CD4-positive, alpha-beta T cell treated with Interleukin-17A for 4 hours (primary cell): Measurements from ENCODE around the gene KCTD14.
"Not testable (repeated sequence)": the region's sequence is repeated elsewhere in the genome, so short reads cannot be mapped to it uniquely, and the experiment has no call there.

Experiments
- DNase-seq: peaks from one replicate; pipeline ENCODE4 v3.0.0-alpha.2; 2020; ENCODE audit warnings: mixed read lengths

Gene KCTD14

DNA sequence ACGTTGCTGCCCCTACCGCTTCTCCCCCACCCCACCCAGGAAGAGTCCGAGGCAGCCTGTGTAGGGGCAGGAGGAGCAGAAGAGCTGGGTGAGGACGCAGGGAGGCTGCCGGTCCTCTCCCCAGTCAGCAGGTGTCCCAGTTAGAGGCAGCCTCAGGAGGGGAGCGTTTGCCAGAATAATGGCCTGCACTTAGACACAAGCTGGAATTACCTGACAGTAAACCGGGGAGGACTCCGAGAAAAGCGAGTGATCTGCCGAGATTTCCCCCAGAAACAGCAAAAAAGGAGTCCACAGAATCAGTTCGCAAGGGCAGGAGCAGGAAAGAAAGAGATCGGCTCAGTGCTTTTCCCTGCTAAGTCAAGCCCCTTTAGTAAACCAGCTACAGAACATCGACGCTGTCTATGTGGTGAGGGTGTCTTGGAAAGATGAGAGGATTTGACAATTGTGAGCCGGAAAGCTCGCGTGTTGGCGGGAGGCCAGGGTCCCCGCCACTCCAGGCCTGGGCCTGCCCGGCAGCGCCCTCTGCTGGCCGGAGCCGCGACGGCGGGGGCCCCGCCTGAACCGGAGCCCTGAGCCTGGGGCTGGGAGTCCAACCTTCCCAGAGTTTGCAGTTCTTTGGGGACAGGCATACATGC lies 22.9 kb upstream of the KCTD14 start:
- DNase-seq: peak; percentile 88

DNA sequence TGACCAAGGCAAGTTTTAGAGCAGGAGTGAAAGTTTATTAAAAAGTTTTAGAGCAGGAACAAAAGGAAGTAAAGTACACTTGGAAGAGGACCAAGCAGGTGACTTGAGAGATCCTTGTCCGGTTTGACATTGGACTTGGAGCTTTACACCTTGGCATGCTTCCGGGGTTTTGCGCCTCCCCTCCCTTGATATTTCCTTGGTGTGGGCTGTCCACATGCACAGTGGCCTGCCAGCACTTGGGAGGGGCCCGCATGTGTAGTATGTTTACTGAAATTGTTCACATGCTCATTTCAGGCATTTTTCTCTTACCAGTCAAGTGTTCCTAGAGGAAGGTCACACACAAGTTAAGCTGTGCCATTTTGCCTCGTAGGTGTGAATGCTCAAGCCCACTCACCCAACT lies 21.6 kb upstream of the KCTD14 start:
- DNase-seq: no peak

DNA sequence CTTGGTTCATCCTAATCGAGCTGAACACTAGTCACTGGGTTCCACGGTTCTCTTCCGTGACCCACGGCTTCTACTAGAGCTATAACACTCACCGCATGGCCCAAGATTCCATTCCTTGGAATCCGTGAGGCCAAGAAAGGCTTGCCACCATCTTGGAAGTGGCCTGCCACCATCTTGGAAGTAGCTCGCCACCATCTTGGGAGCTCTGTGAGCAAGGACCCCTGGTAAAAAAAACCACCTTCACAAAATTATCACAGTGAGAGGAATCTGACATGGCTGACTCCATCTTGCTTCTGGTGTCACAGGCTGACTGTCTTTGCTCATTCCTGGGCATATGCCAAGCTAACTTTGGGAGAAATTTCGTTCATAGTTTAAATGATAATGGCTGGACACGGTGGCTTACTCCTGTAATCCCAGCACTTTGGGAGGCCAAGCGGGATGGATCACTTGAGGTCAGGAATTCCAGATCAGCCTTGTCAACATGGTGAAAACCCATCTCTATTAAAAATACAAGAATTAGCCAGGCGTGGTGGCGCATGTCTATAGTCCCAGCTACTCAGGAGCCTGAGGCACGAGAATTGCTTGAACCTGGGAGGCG lies 18.9 kb upstream of the KCTD14 start:
- DNase-seq: no peak

GRCh38 chr11:78041380-78041719 lies 18.3 kb upstream of the KCTD14 start:
- not testable (repeated sequence) for DNase-seq

GRCh38 chr11:78040691-78041379 lies 17.8 kb upstream of the KCTD14 start:
- no peak for DNase-seq

- DNase-seq: peak; percentile 24
Measured at GRCh38 chr11:78039919-78040671, 17.0 kb upstream of the KCTD14 start.

GRCh38 chr11:78039391-78039918 lies 16.4 kb upstream of the KCTD14 start:
- DNase-seq: no peak

- DNase-seq: no peak
Measured at GRCh38 chr11:78038697-78039313, 15.7 kb upstream of the KCTD14 start.

DNA sequence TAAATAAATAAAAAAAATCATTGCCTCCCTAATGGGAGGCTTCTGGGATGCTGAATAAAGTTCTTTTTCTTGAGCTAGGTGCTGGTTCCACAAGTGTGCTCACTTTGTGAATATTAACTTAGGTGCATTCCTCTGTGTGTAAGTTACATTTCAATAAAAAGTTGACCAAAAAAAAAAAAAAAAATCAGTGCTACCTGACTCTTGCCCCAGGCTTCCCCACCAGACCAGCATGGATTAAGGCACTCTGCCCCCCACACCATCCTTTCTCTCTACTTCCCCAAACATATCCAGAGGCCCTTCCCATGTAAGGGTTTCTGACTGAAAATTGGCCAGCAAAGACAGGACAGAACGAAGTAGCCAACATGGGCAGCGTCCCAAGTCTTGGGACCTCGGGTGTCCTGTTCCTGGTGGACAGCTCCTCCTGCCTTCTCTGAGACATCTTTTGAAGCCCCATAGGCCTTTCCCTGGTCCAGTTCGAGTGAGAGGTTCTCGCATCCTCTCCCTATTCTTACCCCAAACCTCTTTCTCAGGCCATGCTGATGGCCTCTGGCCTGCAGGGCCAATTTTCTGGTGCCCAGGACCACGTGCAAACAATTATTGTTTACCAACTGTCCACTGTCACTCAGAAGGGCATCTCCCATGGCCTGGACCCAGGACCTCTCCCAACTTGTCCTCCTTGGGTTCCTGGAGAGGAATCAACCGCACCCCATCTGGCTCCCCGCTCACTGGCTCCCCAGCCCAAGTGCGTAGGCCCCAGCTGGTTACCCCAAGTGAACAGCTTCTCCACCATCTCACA lies 14.9 kb upstream of the KCTD14 start:
- DNase-seq: no peak

DNA sequence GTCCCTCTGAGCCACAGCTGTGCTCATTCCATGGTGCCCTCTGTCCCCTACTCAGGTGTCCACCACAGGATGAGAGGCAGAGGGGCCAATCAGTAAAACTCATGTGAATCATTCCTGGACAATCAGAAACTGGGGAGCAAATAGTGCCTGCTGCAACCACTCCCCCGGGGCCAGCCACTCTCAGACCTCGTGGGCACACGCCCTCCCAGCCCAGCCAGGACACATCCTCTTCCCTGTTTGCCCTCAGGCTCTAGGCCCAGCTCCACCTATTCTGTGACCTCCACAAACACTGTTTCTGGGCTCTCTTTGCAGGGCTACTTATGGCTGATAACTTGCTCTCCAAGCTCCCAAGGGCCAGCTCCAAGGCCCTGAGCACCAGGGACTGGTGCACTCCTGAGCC lies 14.0 kb upstream of the KCTD14 start:
- no peak for DNase-seq

DNA sequence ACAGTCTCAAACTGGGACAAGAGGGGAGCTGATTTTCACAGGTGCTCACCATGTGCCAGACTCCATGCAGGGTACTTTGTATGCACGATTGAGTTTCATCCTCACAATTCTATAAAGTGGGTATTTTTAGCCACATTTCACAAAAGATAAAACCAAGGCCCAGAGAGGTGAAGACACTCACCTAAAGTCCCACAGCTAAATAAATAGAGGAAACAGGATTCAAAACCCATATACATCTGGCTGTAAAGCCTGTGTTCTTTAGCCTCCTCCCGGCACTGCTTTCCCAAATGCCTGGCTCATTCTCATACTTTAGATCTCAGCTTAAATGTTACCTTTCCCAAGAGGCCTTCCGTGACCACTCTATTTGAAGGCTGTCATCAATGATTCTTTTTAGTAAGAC lies 13.2 kb upstream of the KCTD14 start:
- DNase-seq: no peak

DNA sequence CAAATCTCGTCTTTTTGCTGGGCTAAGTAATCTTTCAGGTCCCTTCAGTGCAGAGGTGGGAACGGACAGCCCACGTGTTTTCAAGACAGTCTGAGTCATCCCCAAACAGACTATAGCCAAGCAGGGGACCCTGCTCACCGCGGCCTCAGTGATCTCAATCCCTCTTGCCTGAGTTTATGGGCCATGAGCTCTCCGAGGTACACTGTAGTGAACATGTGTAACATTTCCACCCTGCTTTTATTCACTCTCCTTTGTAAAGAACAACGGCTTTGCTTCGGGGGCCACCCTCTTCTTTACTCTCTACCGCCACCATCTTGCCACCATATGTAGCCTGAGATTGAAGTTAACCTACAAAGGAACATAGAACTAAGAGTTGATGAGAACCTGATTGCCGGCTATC lies 11.5 kb upstream of the KCTD14 start:
- no peak for DNase-seq

- no peak for DNase-seq
Measured at GRCh38 chr11:78033040-78033439, 10.0 kb upstream of the KCTD14 start.

DNA sequence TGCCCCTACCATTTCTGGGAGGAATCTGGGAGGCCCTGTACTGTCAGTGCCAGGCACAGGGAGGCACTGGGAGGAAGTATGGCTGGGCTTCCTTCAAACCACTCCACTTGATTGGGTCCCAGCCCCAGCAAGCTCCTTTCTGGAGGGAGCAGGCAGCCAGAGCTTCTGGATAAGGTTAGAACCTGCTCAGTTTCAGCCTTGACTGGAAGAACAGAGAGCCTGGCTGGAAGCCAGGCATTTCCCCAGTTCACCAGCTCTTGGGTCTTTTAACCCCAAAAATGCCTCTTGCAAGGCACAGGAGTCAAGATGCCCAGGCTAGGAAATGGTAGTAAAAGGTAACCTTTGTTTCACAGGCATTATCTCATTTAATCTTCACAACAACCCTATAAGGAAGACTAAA lies 9.0 kb upstream of the KCTD14 start:
- no peak for DNase-seq

DNA sequence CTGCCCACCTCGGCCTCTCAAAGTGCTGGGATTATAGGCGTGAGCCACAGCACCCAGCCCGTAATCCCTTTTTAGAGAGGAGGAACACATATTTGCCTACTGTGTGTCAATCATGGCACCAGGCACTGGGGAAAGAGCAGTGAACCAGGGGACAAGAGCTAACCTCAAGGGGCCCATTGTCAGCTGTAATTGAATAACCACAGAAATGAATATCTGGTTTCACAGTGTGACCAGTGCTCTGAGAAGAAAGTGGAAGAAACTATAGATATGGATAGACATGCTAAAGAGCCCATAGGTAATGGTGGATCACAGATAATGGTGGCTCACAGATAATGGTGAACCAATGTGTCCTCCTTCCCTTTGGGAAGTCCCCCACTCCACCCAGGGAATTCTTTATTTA lies 8.6 kb upstream of the KCTD14 start:
- no peak for DNase-seq

- DNase-seq: no peak
Measured at GRCh38 chr11:78030429-78031325, 7.6 kb upstream of the KCTD14 start.

- not testable (repeated sequence) for DNase-seq
Measured at GRCh38 chr11:78028423-78028822, 5.3 kb upstream of the KCTD14 start.

DNA sequence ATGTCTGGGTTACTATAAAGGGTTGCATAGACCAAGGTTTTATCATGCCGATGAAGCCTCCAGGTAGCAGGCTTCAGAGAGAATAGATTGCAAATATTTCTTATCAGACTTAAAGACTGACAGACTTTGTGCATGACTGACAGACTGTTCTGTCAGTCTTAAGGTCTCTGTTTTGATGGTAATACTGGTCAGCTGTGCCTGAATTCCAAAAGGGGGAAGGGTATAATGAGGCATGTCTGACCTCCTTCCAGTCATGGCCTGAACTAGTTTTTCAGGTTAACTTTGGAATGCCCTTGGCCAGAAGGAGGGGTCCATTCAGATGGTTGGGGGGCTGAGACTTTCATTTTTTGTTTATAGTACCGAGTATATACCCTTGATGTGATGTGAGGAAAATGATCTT lies 4.7 kb upstream of the KCTD14 start:
- no peak for DNase-seq

- no peak for DNase-seq
Measured at GRCh38 chr11:78025378-78025777, 2.3 kb upstream of the KCTD14 start.

- DNase-seq: no peak
Measured at GRCh38 chr11:78023426-78023825, 350 bp upstream of the KCTD14 start.

- DNase-seq: no peak
Measured at GRCh38 chr11:78021611-78022010, 1.5 kb downstream of the KCTD14 start.
